ENCODE measurements around the gene SMPD4. TPM values are rescaled to one million over a fixed set of nuclear protein-coding genes. Genes with fewer than 3 reads are reported as not detected.
"Not testable (repeated sequence)": the region's sequence is repeated elsewhere in the genome, so short reads cannot be mapped to it uniquely, and the experiment has no call there.

The SMPD4 gene
- polyA plus RNA-seq, 1 donor from 2014 or later, result 40.6 TPM

- H3K9ac ChIP-seq (ENCODE audit: low read length), result no peak overlapping the region
- H3K4me2 ChIP-seq (ENCODE audit: low read length), result no peak overlapping the region
- no peaks in the 10 kb centered on the region for H3K9me3 ChIP-seq (ENCODE audit: low read length)
- no peaks in the 10 kb centered on the region for H3K9me2 ChIP-seq (ENCODE audit: insufficient read depth, low read length)
- no peak overlapping the region for H2AFZ ChIP-seq (ENCODE audit: low read depth, low read length)
- no peaks in the 10 kb centered on the region for H4K20me1 ChIP-seq (ENCODE audit: insufficient read depth)
- no peaks in the 10 kb centered on the region for H3K36me3 ChIP-seq (ENCODE audit: insufficient read depth, low read length)
- no peak overlapping the region for H3K27ac ChIP-seq (ENCODE audit: low read length)
- H3K27me3 ChIP-seq (ENCODE audit: insufficient read depth, low read depth, low read length), result no peaks in the 10 kb centered on the region
- H3F3A ChIP-seq (ENCODE audit: insufficient read depth, low read length, poor library complexity, severe bottlenecking), result no peaks in the 10 kb centered on the region
- no peak for TF ChIP-seq POLR2AphosphoS5 (IDR thresholded peaks at IDR 0.05)
- TF ChIP-seq CTCF (IDR thresholded peaks at IDR 0.05; ENCODE audit: poor library complexity, severe bottlenecking), result no peak
- no peak for TF ChIP-seq SMC3 (conservative IDR thresholded peaks at IDR 0.05; ENCODE audit: poor library complexity)
- H3K4me3 ChIP-seq (ENCODE audit: low read length), result no peak overlapping the region
- no peaks in the 10 kb centered on the region for H3K79me2 ChIP-seq (replicated peaks; ENCODE audit: insufficient read depth, low read length)
These were observed 28.4 kb downstream of the SMPD4 start for GRCh38 chr2:130152816-130153595.

- not testable (repeated sequence) for H3K36me3 ChIP-seq (ENCODE audit: insufficient read depth, low read length); H3K27ac ChIP-seq (ENCODE audit: low read length); H3K4me2 ChIP-seq (ENCODE audit: low read length); H3K9ac ChIP-seq (ENCODE audit: low read length); H3K79me2 ChIP-seq (replicated peaks; ENCODE audit: insufficient read depth, low read length); H3K9me3 ChIP-seq (ENCODE audit: low read length); H2AFZ ChIP-seq (ENCODE audit: low read depth, low read length); H4K20me1 ChIP-seq (ENCODE audit: insufficient read depth); H3K9me2 ChIP-seq (ENCODE audit: insufficient read depth, low read length); H3K27me3 ChIP-seq (ENCODE audit: insufficient read depth, low read depth, low read length); H3K4me3 ChIP-seq (ENCODE audit: low read length); H3F3A ChIP-seq (ENCODE audit: insufficient read depth, low read length, poor library complexity, severe bottlenecking)
These were observed 29.1 kb downstream of the SMPD4 start for GRCh38 chr2:130152136-130152815.

GRCh38 chr2:130151145-130151512 is 30.3 kb downstream of the SMPD4 start:
- H3K4me3 ChIP-seq (ENCODE audit: low read length); H3K4me2 ChIP-seq (ENCODE audit: low read length); H3K27me3 ChIP-seq (ENCODE audit: insufficient read depth, low read depth, low read length); H3K27ac ChIP-seq (ENCODE audit: low read length); H3K9me3 ChIP-seq (ENCODE audit: low read length); H3F3A ChIP-seq (ENCODE audit: insufficient read depth, low read length, poor library complexity, severe bottlenecking); H4K20me1 ChIP-seq (ENCODE audit: insufficient read depth); H3K9ac ChIP-seq (ENCODE audit: low read length); H3K36me3 ChIP-seq (ENCODE audit: insufficient read depth, low read length); H2AFZ ChIP-seq (ENCODE audit: low read depth, low read length); H3K9me2 ChIP-seq (ENCODE audit: insufficient read depth, low read length); H3K79me2 ChIP-seq (replicated peaks; ENCODE audit: insufficient read depth, low read length): not testable (repeated sequence)

GRCh38 chr2:130150181-130151144 is 30.9 kb downstream of the SMPD4 start:
- Histone ChIP-seq H3K9me2 (ENCODE audit: insufficient read depth, low read length) (no peaks in the 10 kb centered on the region), H4K20me1 (ENCODE audit: insufficient read depth) (no peaks in the 10 kb centered on the region), H3K36me3 (ENCODE audit: insufficient read depth, low read length) (no peaks in the 10 kb centered on the region), H3K27me3 (ENCODE audit: insufficient read depth, low read depth, low read length) (no peaks in the 10 kb centered on the region), H2AFZ (ENCODE audit: low read depth, low read length) (no peak overlapping the region), H3K79me2 (replicated peaks; ENCODE audit: insufficient read depth, low read length) (no peaks in the 10 kb centered on the region), H3F3A (ENCODE audit: insufficient read depth, low read length, poor library complexity, severe bottlenecking) (no peaks in the 10 kb centered on the region), H3K9me3 (ENCODE audit: low read length) (no peaks in the 10 kb centered on the region), H3K27ac (ENCODE audit: low read length) (no peak overlapping the region), H3K4me2 (ENCODE audit: low read length) (no peak overlapping the region), H3K9ac (ENCODE audit: low read length) (no peak overlapping the region), H3K4me3 (ENCODE audit: low read length) (no peak overlapping the region)
- TF ChIP-seq SMC3 (conservative IDR thresholded peaks at IDR 0.05; ENCODE audit: poor library complexity), result no peak
- no peak for TF ChIP-seq EZH2 (IDR thresholded peaks at IDR 0.05; ENCODE audit: borderline replicate concordance, insufficient read depth, low read length, poor library complexity, severe bottlenecking)
- TF ChIP-seq POLR2AphosphoS5 (IDR thresholded peaks at IDR 0.05), result no peak
- no peak for TF ChIP-seq REST (IDR thresholded peaks at IDR 0.05; ENCODE audit: borderline replicate concordance)
- no peak for TF ChIP-seq MXI1 (conservative IDR thresholded peaks at IDR 0.05; ENCODE audit: poor library complexity, severe bottlenecking)
- no peak for TF ChIP-seq RAD21 (conservative IDR thresholded peaks at IDR 0.05)

Data from neural cell (in vitro differentiated cells).